Measurements from ENCODE around the gene OR10G2. TPM values are rescaled to one million over a fixed set of nuclear protein-coding genes. Genes with fewer than 3 reads are reported as not detected.

Gene OR10G2
- total RNA-seq, 2 experiments from 2014 or later = not detected

- Histone ChIP-seq H3K27ac (ENCODE audit: low read depth, low read length, poor library complexity, severe bottlenecking) (no peak overlapping the region), H3K79me2 (ENCODE audit: insufficient read depth, low read depth, low read length) (no peaks in the 10 kb centered on the region), H4K20me1 (ENCODE audit: insufficient read depth, low read length) (no peaks in the 10 kb centered on the region), H3K4me2 (ENCODE audit: low read length) (no peak overlapping the region), H3K9me2 (ENCODE audit: insufficient read depth, low read length) (no peaks in the 10 kb centered on the region), H3K4me1 (ENCODE audit: insufficient read depth, low read length, poor library complexity, severe bottlenecking) (no peaks in the 10 kb centered on the region), H3K4me3 (ENCODE audit: low read depth, low read length, poor library complexity, severe bottlenecking) (no peak overlapping the region), H3K9me3 (ENCODE audit: low read length) (no peaks in the 10 kb centered on the region), H3K36me3 (ENCODE audit: insufficient read depth, low read length) (no peaks in the 10 kb centered on the region), H2AFZ (ENCODE audit: low read length) (no peak overlapping the region)
- no peak for TF ChIP-seq CTCF (conservative IDR thresholded peaks at IDR 0.05; ENCODE audit: low read length)
- intact Hi-C loops (cut with micrococcal nuclease; ENCODE audit: unreplicated experiment) = no loop called here
- POLR2A ChIA-PET = interaction anchor here (1.1 to 1.7 kb wide), 3 partner anchors 9 to 23 kb away, joined by 3 to 4 read pairs (median 4); no protein-coding TSS in a partner anchor
- CTCF ChIA-PET (ENCODE audit: unreplicated experiment) = interaction anchor here (0.5 kb wide), 1 partner anchor 126 kb away, joined by 4 read pairs; the partner anchor contains the start of gene SALL2
- no peak for DNase-seq (ENCODE audit: low spot score)
- no TSS peak for BruUV-seq (replicated peaks)
Measured at GRCh38 chr14:21652209-21652808, 17.6 kb upstream of the OR10G2 start.

GRCh38 chr14:21647380-21647779 lies 12.6 kb upstream of the OR10G2 start:
- no peaks in the 10 kb centered on the region for H3K79me2 ChIP-seq (ENCODE audit: insufficient read depth, low read depth, low read length)
- no TSS peak for BruUV-seq (replicated peaks)
- H3K4me2 ChIP-seq (ENCODE audit: low read length) = no peak overlapping the region
- TF ChIP-seq CTCF (conservative IDR thresholded peaks at IDR 0.05; ENCODE audit: low read length) = no peak
- TF ChIP-seq EZH2phosphoT487 (IDR thresholded peaks at IDR 0.05; ENCODE audit: borderline replicate concordance, low read depth, low read length) = no peak
- intact Hi-C loops (cut with micrococcal nuclease; ENCODE audit: unreplicated experiment) = no loop called here
- H4K20me1 ChIP-seq (ENCODE audit: insufficient read depth, low read length) = no peaks in the 10 kb centered on the region
- H3K4me1 ChIP-seq (ENCODE audit: insufficient read depth, low read length, poor library complexity, severe bottlenecking) = no peaks in the 10 kb centered on the region
- CTCF ChIA-PET (ENCODE audit: unreplicated experiment) = no interaction called here
- H3K9me3 ChIP-seq (ENCODE audit: low read length) = no peaks in the 10 kb centered on the region
- H3K36me3 ChIP-seq (ENCODE audit: insufficient read depth, low read length) = no peaks in the 10 kb centered on the region
- H2AFZ ChIP-seq (ENCODE audit: low read length) = no peak overlapping the region
- no peak for DNase-seq (ENCODE audit: low spot score)
- H3K9me2 ChIP-seq (ENCODE audit: insufficient read depth, low read length) = no peaks in the 10 kb centered on the region
- POLR2A ChIA-PET = interaction anchor here (0.6 to 1.2 kb wide), 5 partner anchors 8 to 305 kb away, joined by 3 read pairs; no protein-coding TSS in a partner anchor
- H3K4me3 ChIP-seq (ENCODE audit: low read depth, low read length, poor library complexity, severe bottlenecking) = no peak overlapping the region
- no peak overlapping the region for H3K27ac ChIP-seq (ENCODE audit: low read depth, low read length, poor library complexity, severe bottlenecking)

- DNase-seq (ENCODE audit: low spot score) = no peak
- Histone ChIP-seq H3K4me1 (ENCODE audit: insufficient read depth, low read length, poor library complexity, severe bottlenecking) (no peaks in the 10 kb centered on the region), H3K9me2 (ENCODE audit: insufficient read depth, low read length) (no peaks in the 10 kb centered on the region), H2AFZ (ENCODE audit: low read length) (no peak overlapping the region), H3K27ac (ENCODE audit: low read depth, low read length, poor library complexity, severe bottlenecking) (no peak overlapping the region), H3K36me3 (ENCODE audit: insufficient read depth, low read length) (no peaks in the 10 kb centered on the region), H3K4me3 (ENCODE audit: low read depth, low read length, poor library complexity, severe bottlenecking) (no peak overlapping the region), H3K9me3 (ENCODE audit: low read length) (no peaks in the 10 kb centered on the region), H4K20me1 (ENCODE audit: insufficient read depth, low read length) (no peaks in the 10 kb centered on the region), H3K79me2 (ENCODE audit: insufficient read depth, low read depth, low read length) (no peaks in the 10 kb centered on the region), H3K4me2 (ENCODE audit: low read length) (no peak overlapping the region)
- CTCF ChIA-PET (ENCODE audit: unreplicated experiment) = interaction anchor here (0.7 kb wide), 1 partner anchor 11 kb away, joined by 3 read pairs; the partner anchor contains the start of gene OR4E2
- POLR2A ChIA-PET = interaction anchor here (0.6 to 1.5 kb wide), 2 partner anchors 9 to 35 kb away, joined by 3 to 4 read pairs; no protein-coding TSS in a partner anchor
- intact Hi-C loops (cut with micrococcal nuclease; ENCODE audit: unreplicated experiment) = no loop called here
- TF ChIP-seq EZH2phosphoT487 (IDR thresholded peaks at IDR 0.05; ENCODE audit: borderline replicate concordance, low read depth, low read length) = no peak
- TF ChIP-seq CTCF (conservative IDR thresholded peaks at IDR 0.05; ENCODE audit: low read length) = no peak
- BruUV-seq (replicated peaks) = no TSS peak
Measured at GRCh38 chr14:21643407-21643806, 8.7 kb upstream of the OR10G2 start.
